Ascending aorta (tissue), 2 donors: ENCODE results near the gene RASSF5. TPM values are rescaled to one million over a fixed set of nuclear protein-coding genes. Genes with fewer than 3 reads are reported as not detected.
"Not testable (repeated sequence)": the region's sequence is repeated elsewhere in the genome, so short reads cannot be mapped to it uniquely, and the experiment has no call there.

ENCODE experiments used
- DNase-seq, 2 donors: peaks; one replicate each; pipeline ENCODE4 v3.0.0-alpha.2; 2019; ENCODE audit warnings: low spot score in 2 of 2
- H3K27ac ChIP-seq, 2 donors: fragments of 200-600 bp; sonication (generic); one replicate each; pipeline ENCODE4 v1.5.1; 2016 to 2017; ENCODE audit warnings: mild to moderate bottlenecking in 1 of 2
- H3K27me3 ChIP-seq: fragments of 200-600 bp; sonication (generic); one replicate; pipeline ENCODE4 v1.5.1; 2017
- H3K36me3 ChIP-seq, 2 donors: fragments of 200-600 bp; sonication (generic); one replicate each; pipeline ENCODE4 v1.5.1; 2016
- H3K4me1 ChIP-seq, 2 donors: fragments of 200-600 bp; sonication (generic); one replicate each; pipeline ENCODE4 v1.5.1; 2016 to 2017; ENCODE audit warnings: mild to moderate bottlenecking in 1 of 2
- H3K4me3 ChIP-seq, 2 donors: fragments of 200-600 bp; sonication (generic); one replicate each; pipeline ENCODE4 v1.5.1; 2016 to 2017; ENCODE audit warnings: mild to moderate bottlenecking in 1 of 2
- H3K9me3 ChIP-seq, 2 donors: fragments of 200-600 bp; sonication (generic); one replicate each; pipeline ENCODE4 v1.5.1; 2016
- CTCF ChIP-seq, 3 experiments: fragments of 200-600 bp in 2 of 3; fragments of 450-650 bp in 1 of 3; sonication (generic) in 2 of 3; IDR thresholded peaks; one replicate each; pipeline ENCODE4 v1.5.1; 2016 to 2019; ENCODE audit warnings: antibody characterized with exemption in 3 of 3, mild to moderate bottlenecking in 1 of 3, moderate library complexity in 1 of 3
- intact Hi-C: fragments of 100-400 bp; cut with DNase I; formaldehyde crosslinking; loops from one replicate; pipeline ENCODE4 v1.15.1; 2023
- total RNA-seq: library from RNA; depleted of rRNA; stranded (reverse); fragments of >200 nt; gene quantifications from one replicate; pipeline ENCODE4 v1.1.0, GENCODE V29; 2016

The RASSF5 gene
- total RNA-seq, 1 donor from 2014 or later = 8.9 TPM

- no peak for TF ChIP-seq CTCF (IDR thresholded peaks at IDR 0.05)
- Histone ChIP-seq H3K9me3 (no peaks in the 10 kb centered on the region), H3K36me3 (no peaks in the 10 kb centered on the region), H3K27me3 (no peaks in the 10 kb centered on the region), H3K27ac (no peak overlapping the region), H3K4me1 (no peaks in the 10 kb centered on the region), H3K4me3 (no peak overlapping the region)
- intact Hi-C loops = loop anchor here (5.0 kb wide), 1 partner anchor 435 kb away; no protein-coding TSS in a partner anchor
- no peak for DNase-seq
Observed at GRCh38 chr1:206477581-206478380, 29.6 kb upstream of the RASSF5 start.

- TF ChIP-seq CTCF (IDR thresholded peaks at IDR 0.05) = no peak
- intact Hi-C loops = loop anchor here (5.0 kb wide), 1 partner anchor 434 kb away; no protein-coding TSS in a partner anchor
Observed at GRCh38 chr1:206478746-206479145, 28.6 kb upstream of the RASSF5 start.

DNA sequence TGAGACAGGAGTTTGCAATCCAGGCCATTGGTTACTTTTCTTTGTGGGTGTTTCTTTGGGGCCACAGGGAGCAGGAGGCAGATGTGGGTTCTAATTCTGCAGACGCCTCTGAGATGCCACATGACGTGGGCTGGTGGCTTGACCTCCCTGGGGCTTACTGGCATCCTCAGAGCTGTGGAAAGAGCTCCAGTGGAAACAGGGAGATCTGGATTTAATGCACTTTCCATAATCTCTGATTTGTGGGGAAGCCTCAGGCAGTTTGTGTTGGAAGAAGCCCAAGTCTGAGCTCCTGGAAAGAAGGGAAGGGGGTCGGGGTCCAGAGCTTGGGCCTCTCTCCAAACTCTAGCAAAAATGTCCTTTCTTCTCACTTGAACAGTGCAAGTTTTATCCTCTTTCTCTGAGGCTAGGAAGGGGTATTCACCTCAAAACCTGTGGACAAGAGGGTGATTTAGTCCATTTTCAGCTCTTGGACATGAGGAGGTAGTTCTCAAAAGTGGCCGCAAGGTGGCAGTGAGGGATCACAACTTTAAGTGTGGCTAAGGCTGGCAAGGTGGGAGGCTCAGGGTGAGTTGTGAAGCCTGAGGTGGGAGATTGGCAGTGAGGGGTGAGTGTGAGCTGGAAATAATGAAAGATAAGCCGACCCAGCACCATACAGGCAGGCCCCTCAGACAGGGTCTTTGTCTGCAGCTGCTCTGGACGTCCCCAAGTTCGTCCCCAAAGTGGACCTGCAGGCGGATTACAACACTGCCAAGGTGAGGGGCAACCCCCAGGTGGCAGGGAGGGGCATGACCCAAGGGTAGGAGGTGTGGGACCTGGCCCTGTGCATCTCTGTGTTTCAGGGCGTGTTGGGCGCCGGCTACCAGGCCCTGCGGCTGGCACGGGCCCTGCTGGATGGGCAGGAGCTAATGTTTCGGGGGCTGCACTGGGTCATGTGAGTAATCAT, 27.9 kb upstream of the RASSF5 start:
- peak in 1 of 2 donors; percentile 80 for DNase-seq
- TF ChIP-seq CTCF (IDR thresholded peaks at IDR 0.05) = peak; percentile 69 to 81 (median 69)
- no peaks in the 10 kb centered on the region for H3K36me3 ChIP-seq
- H3K4me1 ChIP-seq = no peaks in the 10 kb centered on the region
- H3K4me3 ChIP-seq = no peak overlapping the region
- no peak overlapping the region for H3K27ac ChIP-seq
- intact Hi-C loops = loop anchor here (5.0 kb wide), 1 partner anchor 433 kb away; no protein-coding TSS in a partner anchor
- H3K9me3 ChIP-seq = no peaks in the 10 kb centered on the region
- H3K27me3 ChIP-seq = no peaks in the 10 kb centered on the region

More at GRCh38 chr1:206478746-206479145, 28.6 kb upstream of the RASSF5 start:
- no peaks in the 10 kb centered on the region for H3K9me3 ChIP-seq
- no peak for DNase-seq
- no peaks in the 10 kb centered on the region for H3K27me3 ChIP-seq
- no peak overlapping the region for H3K27ac ChIP-seq
- no peaks in the 10 kb centered on the region for H3K36me3 ChIP-seq
- no peaks in the 10 kb centered on the region for H3K4me1 ChIP-seq
- no peak overlapping the region for H3K4me3 ChIP-seq

DNA sequence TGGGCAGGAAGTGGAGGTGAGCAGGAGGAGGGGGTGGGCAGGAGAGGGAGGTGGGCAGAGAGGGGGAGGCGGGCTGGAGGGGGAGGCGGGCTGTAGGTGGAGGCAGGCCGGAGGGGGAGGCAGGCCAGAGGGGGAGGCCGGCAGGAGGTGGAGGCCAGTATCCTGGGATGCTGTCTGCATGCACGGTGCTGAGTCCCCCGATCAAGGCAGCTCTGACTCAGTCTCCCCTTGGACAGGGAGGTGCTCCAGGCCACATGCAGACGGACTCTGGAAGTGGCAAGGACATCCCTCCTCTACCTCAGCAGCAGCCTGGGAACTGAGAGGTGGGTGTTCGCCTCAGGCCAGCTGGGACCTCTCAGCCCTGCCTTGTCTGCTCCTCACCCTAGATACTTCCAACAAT, 27.1 kb upstream of the RASSF5 start:
- Histone ChIP-seq H3K9me3 (no peaks in the 10 kb centered on the region), H3K4me3 (no peak overlapping the region), H3K4me1 (no peaks in the 10 kb centered on the region), H3K27me3 (no peaks in the 10 kb centered on the region), H3K36me3 (no peaks in the 10 kb centered on the region), H3K27ac (no peak overlapping the region)
- DNase-seq = no peak
- intact Hi-C loops = no loop called here
- TF ChIP-seq CTCF (IDR thresholded peaks at IDR 0.05) = no peak

DNA sequence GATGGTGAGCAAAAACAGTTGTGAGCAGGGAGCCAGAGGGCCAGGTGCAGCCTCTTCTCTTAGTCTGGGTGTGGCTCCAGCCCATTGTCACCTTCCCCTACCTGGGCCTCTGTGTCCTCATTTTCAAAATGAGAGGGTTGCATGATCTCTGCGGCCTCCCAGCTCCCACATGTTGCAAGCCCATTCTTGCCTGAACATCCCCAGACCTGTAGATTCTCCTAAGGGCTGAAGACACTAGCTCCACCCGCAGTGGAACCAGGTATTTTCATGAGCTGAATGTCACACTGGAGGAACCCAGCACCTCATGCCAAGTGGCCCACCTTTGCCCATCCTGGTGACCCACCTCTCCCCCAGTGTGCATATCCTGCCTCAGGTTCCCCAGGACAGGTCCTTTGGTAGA, 24.7 kb upstream of the RASSF5 start:
- Histone ChIP-seq H3K4me1 (no peaks in the 10 kb centered on the region), H3K4me3 (no peak overlapping the region), H3K27ac (no peak overlapping the region), H3K9me3 (no peaks in the 10 kb centered on the region), H3K36me3 (no peaks in the 10 kb centered on the region), H3K27me3 (no peaks in the 10 kb centered on the region)
- intact Hi-C loops = no loop called here
- TF ChIP-seq CTCF (IDR thresholded peaks at IDR 0.05) = no peak
- DNase-seq = no peak

- DNase-seq, H3K27ac ChIP-seq, intact Hi-C loops, H3K4me1 ChIP-seq, H3K36me3 ChIP-seq, H3K27me3 ChIP-seq, H3K9me3 ChIP-seq, H3K4me3 ChIP-seq: not testable (repeated sequence)
Observed at GRCh38 chr1:206483864-206484263, 23.5 kb upstream of the RASSF5 start.
